ENCODE data around the gene RAMACL.
"Not testable (repeated sequence)": the region's sequence is repeated elsewhere in the genome, so short reads cannot be mapped to it uniquely, and the experiment has no call there.

RAMACL gene

DNA sequence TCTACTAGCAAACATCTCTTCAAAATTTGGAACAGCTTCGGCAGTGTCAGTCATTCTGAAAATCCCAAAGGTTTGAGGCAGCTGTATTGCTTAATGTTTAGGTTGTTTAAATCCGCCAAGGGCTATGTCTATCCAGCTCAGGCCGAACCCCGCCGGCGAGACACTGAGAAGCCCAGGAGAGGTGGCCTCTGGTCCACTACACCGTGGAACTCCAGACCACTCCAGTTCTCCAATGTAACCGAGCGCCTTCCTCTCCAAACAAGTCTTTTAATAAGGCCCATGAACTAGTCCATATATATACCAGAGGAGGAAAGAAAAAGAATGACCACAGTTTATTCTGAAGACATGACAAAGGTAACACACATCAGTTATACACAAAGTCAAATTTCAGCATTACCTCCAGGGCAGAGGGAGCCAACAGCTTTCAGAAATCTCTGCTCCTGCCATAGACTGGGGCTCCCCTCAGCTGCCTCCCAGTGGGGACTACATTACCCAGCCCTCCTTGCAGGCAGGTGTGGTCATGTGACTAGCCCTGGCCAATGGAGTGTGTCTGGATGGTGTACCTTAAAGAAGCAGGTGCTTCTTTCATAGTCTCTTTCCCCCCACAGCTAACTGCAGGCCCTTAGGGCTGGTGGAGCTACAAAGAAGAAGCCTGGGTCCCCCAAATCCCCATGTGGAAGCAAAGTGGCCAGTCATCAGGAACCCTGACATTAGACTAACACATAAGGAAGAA lies at the start of gene RAMACL:
Gene RAMACL (minus strand): TSS at position 255 of the 733 bp plus-strand sequence. CDS start 201 bp downstream, at position 54.
- no peak for DNase-seq (ENCODE audit: low read depth)
- TF ChIP-seq, protein P1, sequence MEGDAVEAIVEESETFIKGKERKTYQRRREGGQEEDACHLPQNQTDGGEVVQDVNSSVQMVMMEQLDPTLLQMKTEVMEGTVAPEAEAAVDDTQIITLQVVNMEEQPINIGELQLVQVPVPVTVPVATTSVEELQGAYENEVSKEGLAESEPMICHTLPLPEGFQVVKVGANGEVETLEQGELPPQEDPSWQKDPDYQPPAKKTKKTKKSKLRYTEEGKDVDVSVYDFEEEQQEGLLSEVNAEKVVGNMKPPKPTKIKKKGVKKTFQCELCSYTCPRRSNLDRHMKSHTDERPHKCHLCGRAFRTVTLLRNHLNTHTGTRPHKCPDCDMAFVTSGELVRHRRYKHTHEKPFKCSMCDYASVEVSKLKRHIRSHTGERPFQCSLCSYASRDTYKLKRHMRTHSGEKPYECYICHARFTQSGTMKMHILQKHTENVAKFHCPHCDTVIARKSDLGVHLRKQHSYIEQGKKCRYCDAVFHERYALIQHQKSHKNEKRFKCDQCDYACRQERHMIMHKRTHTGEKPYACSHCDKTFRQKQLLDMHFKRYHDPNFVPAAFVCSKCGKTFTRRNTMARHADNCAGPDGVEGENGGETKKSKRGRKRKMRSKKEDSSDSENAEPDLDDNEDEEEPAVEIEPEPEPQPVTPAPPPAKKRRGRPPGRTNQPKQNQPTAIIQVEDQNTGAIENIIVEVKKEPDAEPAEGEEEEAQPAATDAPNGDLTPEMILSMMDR (IDR thresholded peaks at IDR 0.05; ENCODE audit: control insufficient read depth, insufficient read depth, low read depth, low read length, missing control alignments), result no peak
- no peak within 1 kb of the TSS for H3K4me3 ChIP-seq (ENCODE audit: control insufficient read depth, low read depth, low read length)

DNA sequence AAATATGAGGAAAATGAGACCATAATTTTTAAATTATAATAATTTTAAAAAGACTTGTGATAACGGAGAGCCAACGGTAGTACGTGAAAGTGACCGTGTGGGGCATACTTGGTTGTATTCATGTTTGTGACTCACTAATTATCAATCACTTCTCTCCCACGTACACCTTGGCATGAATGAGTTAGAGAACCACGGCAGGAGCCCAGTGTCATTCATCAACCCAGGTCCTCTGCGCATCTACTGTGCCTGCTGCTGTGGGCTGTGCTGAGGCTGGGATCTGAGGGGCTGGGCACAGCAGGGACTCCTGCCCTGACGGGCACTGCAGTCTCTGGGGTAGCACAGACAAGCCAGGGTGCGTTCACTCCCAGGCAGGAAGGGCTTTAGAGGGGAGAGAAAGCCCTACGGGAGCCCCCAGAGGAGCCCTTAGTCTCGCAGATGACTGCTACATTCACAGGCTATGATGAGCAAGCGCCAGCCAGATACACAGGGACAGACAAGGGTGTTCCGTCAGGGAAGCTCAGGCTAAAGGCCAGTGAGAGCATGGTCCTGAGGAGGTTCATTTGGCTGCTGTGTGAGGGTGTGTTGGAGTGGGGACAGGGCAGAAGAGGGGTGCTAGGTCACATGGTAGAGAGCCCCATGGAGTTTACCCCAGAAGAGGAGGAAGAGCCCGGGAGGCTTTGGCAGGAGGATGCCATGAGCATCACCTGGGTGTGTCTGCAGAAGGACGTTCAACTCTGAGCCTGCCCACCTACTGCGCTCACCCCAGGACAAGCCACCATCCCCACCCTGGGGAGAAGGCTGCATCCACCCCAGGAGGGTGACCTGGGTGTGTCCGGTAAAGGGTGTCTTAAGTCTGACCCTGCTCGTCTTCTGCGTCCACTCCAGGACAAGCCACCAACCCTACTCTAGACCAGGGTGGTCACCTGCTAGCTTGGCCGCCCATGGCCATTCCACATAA lies 48.8 kb upstream of the RAMACL start:
- no peak for DNase-seq (ENCODE audit: low read depth)
- H3K4me3 ChIP-seq (ENCODE audit: control insufficient read depth, low read depth, low read length), result no peak overlapping the region
- TF ChIP-seq, protein P1 (IDR thresholded peaks at IDR 0.05; ENCODE audit: control insufficient read depth, insufficient read depth, low read depth, low read length, missing control alignments), result no peak

DNA sequence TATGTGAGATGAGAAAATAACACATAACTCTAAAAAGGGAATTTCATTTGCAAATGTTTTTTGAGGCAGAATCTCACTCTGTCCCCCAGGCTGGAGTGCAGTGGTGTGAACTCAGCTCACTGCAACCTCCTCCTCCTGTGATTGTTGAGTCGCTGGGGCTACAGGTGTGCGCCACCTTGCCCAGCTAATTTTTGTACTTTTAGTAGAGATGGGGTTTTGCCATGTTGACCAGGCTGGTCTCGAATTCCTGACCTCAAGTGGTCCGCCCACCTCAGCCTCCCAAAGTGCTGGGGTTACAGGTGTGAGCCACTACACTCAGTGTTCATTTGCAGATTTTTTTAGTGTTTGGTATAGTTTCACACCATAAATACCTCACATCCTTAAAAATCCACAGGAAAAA lies 48.1 kb upstream of the RAMACL start:
- H3K4me3 ChIP-seq (ENCODE audit: control insufficient read depth, low read depth, low read length); DNase-seq (ENCODE audit: low read depth): not testable (repeated sequence)

DNA sequence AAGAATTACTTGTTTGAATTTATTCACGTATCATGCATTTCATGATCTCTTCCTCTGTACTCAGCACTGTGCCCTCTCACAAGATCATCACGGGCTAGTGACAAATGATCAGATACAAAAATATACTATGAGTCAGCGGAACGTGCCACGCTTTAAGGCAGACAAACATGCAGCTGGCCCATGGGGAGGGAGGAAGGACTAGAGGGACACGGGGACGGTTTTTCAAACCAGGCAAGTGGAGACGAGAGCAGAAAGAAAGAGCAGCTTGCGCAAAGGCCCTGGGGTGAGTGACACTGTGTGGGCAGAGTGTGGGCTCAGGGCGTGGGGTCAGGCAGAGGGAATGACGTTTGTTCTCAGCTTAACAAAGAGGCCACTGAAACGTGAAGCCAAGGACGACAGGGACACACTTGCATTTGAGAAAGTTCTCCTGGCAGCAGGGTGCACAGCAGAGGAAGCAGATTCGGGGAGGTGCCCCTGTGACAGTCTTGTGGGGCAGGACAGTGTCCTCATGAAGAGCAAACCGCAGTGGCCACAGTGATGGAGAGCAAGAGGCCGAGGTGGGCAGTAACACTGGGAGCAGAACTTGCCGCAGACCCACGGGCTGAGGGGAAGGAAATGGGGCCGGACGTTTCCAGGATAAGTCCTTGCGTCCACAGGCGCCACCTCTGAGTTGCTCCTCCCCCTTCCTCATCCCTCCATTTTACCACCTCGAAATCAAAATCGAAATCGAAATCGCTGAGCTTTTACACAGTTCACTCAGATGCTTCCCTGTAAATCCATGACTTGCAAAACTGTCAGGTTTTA lies 47.5 kb upstream of the RAMACL start:
- TF ChIP-seq, protein P1 (IDR thresholded peaks at IDR 0.05; ENCODE audit: control insufficient read depth, insufficient read depth, low read depth, low read length, missing control alignments), result no peak
- DNase-seq (ENCODE audit: low read depth), result no peak
- no peak overlapping the region for H3K4me3 ChIP-seq (ENCODE audit: control insufficient read depth, low read depth, low read length)

DNA sequence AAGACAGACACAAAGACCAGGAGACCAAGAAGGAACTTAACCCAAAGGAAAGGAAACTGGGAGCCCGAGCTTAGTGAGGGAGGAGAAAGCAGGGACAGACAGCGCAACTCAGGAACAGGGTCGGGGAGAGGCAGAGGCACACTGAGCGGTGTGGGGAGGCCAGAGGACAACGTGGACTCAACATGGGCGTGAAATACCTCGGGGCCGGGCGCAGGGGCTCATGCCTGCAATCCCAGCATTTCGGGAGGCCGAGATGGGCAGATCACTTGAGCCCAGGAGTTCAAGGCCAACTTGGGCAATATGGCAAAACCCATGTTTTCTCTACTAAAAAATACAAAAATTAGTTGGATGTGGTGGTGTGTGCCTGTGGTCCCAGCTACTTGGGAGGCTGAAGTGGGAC lies 46.3 kb upstream of the RAMACL start:
- H3K4me3 ChIP-seq (ENCODE audit: control insufficient read depth, low read depth, low read length), result no peak overlapping the region
- TF ChIP-seq, protein P1 (IDR thresholded peaks at IDR 0.05; ENCODE audit: control insufficient read depth, insufficient read depth, low read depth, low read length, missing control alignments), result no peak
- no peak for DNase-seq (ENCODE audit: low read depth)

DNA sequence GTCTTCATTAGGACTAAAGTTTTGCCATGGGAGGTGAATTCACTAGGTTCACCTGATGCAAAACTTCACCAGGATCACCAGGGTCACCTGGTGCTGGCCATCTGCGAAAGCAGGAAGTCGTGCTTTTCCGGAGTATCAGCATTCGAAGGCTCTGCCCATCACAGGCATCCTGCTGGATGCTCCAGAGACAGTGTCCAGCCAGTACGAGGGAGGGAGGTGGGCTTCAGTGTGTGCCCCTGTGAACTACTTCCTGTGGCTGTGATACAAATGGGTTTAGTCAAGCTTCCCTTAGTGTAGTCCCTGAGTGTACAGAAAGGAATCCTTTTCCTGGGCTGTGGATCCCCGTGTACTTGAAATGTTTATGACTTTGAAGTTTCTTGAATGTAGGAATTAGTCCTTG lies 44.0 kb upstream of the RAMACL start:
- no peak for DNase-seq (ENCODE audit: low read depth)
- TF ChIP-seq, protein P1 (IDR thresholded peaks at IDR 0.05; ENCODE audit: control insufficient read depth, insufficient read depth, low read depth, low read length, missing control alignments), result no peak
- no peak overlapping the region for H3K4me3 ChIP-seq (ENCODE audit: control insufficient read depth, low read depth, low read length)

Measured in AG09309 (cell line).